Breast epithelium (tissue), 3 donors: ENCODE results near the gene IL1F10.

ENCODE experiments used
- CTCF ChIP-seq, 3 donors: fragments of 450-650 bp; IDR thresholded peaks; one replicate each; pipeline ENCODE4 v1.5.1; 2016 to 2017; ENCODE audit warnings: antibody characterized with exemption in 3 of 3, mild to moderate bottlenecking in 3 of 3, moderate library complexity in 3 of 3
- POLR2A ChIP-seq: fragments of 450-650 bp; IDR thresholded peaks from one replicate; pipeline ENCODE4 v1.6.1; 2016; ENCODE audit warnings: antibody characterized with exemption, mild to moderate bottlenecking, moderate library complexity
- POLR2AphosphoS5 ChIP-seq, 3 donors: sonication (generic); formaldehyde crosslinking; IDR thresholded peaks; one replicate each; pipeline ENCODE4 v1.6.1; 2017; ENCODE audit warnings: antibody characterized with exemption in 3 of 3

GRCh38 chr2:113111121-113111520 lies 43.4 kb downstream of the IL1F10 start:
- TF ChIP-seq CTCF (IDR thresholded peaks at IDR 0.05) (no peak), POLR2AphosphoS5 (IDR thresholded peaks at IDR 0.05) (no peak), POLR2A (no peak)
